ENCODE data around the gene AGK. TPM values are rescaled to one million over a fixed set of nuclear protein-coding genes. Genes with fewer than 3 reads are reported as not detected.

Gene AGK
- total RNA-seq, 1 donor from 2014 or later = 31.9 TPM

DNA sequence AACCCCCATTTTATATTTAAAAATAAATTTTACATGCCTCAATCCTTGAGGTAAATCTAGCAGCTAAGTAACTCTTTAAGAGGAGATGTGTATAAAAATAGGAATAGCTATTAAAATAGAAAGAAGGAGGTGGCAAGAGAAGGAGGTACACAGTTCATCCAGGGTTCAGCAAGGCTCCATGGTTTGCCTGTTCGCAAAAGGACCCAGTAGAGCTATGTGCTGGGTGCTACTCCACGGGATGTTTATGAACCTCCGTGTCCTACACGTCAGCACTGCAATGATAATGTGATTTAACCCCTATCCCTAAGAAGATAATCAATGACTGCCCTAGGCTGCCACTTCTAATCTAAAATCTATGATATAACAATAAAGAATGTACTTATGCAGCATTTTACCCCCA lies 151.7 kb downstream of the AGK start:
- Mint-ChIP-seq H3K36me3 (no peaks in the 10 kb centered on the region), H3K4me1 (ENCODE audit: unreplicated experiment) (peaks cover 31% of the 10 kb centered on the region), H3K27ac (peak overlapping the region; percentile 73), H3K4me3 (peak overlapping the region; percentile 86), H3K27me3 (peaks cover 32% of the 10 kb centered on the region), H3K9me3 (no peaks in the 10 kb centered on the region)
- TF ChIP-seq, protein P1, sequence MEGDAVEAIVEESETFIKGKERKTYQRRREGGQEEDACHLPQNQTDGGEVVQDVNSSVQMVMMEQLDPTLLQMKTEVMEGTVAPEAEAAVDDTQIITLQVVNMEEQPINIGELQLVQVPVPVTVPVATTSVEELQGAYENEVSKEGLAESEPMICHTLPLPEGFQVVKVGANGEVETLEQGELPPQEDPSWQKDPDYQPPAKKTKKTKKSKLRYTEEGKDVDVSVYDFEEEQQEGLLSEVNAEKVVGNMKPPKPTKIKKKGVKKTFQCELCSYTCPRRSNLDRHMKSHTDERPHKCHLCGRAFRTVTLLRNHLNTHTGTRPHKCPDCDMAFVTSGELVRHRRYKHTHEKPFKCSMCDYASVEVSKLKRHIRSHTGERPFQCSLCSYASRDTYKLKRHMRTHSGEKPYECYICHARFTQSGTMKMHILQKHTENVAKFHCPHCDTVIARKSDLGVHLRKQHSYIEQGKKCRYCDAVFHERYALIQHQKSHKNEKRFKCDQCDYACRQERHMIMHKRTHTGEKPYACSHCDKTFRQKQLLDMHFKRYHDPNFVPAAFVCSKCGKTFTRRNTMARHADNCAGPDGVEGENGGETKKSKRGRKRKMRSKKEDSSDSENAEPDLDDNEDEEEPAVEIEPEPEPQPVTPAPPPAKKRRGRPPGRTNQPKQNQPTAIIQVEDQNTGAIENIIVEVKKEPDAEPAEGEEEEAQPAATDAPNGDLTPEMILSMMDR (conservative IDR thresholded peaks at IDR 0.05) = no peak
- DNase-seq (ENCODE audit: extremely low spot score, unreplicated experiment) = no peak

DNA sequence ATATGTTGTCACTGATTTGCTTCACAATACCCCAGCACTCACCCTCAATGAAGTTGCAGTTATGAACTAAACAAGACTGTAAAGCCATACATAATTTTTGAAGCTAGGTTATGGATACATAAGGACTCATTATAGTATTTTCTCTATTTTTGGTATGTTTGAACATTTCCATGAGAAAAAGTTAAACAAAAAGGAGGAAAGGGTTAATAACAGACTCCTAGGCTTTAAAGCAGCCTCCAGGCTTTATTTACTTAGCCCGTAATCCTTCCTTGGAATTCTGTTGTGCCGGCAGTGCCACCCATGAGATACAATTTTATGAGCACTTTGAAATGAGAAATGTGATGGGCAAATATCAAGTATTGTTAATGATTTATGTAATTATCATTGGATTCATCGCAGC lies 152.9 kb downstream of the AGK start:
- Mint-ChIP-seq H3K9me3 (no peaks in the 10 kb centered on the region), H3K27me3 (peaks cover 32% of the 10 kb centered on the region), H3K4me3 (no peak overlapping the region), H3K36me3 (no peaks in the 10 kb centered on the region), H3K27ac (no peak overlapping the region), H3K4me1 (ENCODE audit: unreplicated experiment) (peaks cover 19% of the 10 kb centered on the region)
- TF ChIP-seq, protein P1 (conservative IDR thresholded peaks at IDR 0.05) = no peak
- no peak for DNase-seq (ENCODE audit: extremely low spot score, unreplicated experiment)

DNA sequence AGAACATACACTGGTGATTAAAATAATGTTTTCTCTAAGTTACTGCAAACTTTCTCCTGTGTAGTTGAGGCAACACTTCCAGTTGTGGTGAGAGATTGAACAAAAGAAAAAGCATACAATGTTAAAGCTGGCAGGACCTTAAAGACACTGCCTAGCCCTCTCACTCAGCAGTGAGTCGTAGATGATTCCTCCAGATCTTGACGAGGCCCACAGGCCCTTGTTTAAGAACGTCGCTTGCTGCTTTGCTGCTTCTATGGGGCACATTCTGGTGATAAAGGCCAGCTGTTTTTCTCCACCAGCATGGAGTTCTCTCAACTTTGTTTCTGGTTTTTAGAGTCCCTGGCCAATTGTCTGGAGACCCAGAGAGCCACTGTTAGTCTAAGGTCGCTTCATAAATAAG lies 153.5 kb downstream of the AGK start:
- TF ChIP-seq, protein P1 (conservative IDR thresholded peaks at IDR 0.05) = no peak
- Mint-ChIP-seq H3K9me3 (no peaks in the 10 kb centered on the region), H3K27me3 (peaks cover 32% of the 10 kb centered on the region), H3K36me3 (no peaks in the 10 kb centered on the region), H3K27ac (no peak overlapping the region), H3K4me3 (no peak overlapping the region), H3K4me1 (ENCODE audit: unreplicated experiment) (peaks cover 19% of the 10 kb centered on the region)
- DNase-seq (ENCODE audit: extremely low spot score, unreplicated experiment) = no peak

Other genes with a start within 250 kb of the AGK start
- 17.3 and 19.8 TPM in 2 replicates for gene DENND11, start 150.8 kb downstream of the AGK start, total RNA-seq (ENCODE audit: low replicate concordance)
- gene WEE2, start 156.9 kb downstream of the AGK start, total RNA-seq (ENCODE audit: low replicate concordance) = not detected in 2 replicates
- gene SSBP1, start 186.9 kb downstream of the AGK start, total RNA-seq (ENCODE audit: low replicate concordance) = 107 and 116 TPM in 2 replicates
- gene TAS2R3, start 212.7 kb downstream of the AGK start, total RNA-seq (ENCODE audit: low replicate concordance) = 1.2 and 3.2 TPM in 2 replicates
- 1.00 and 2.2 TPM in 2 replicates for gene TAS2R4, start 225.3 kb downstream of the AGK start, total RNA-seq (ENCODE audit: low replicate concordance)
- 2.5 and 3.3 TPM in 2 replicates for gene TAS2R5, start 238.8 kb downstream of the AGK start, total RNA-seq (ENCODE audit: low replicate concordance)

Data from type B pancreatic cell (in vitro differentiated cells).